ENCODE measurements around the gene UBL3. TPM values are rescaled to one million over a fixed set of nuclear protein-coding genes. Genes with fewer than 3 reads are reported as not detected.

UBL3 gene
- polyA plus RNA-seq, 1 donor (not counting 4 experiments of a cell fraction or from before 2014, with no cell fraction given), result 10.5 TPM

- H2AFZ ChIP-seq (ENCODE audit: control insufficient read depth, low read length), result no peak overlapping the region
- H3K4me3 ChIP-seq (ENCODE audit: control insufficient read depth in 2 of 3, extremely low read depth in 1 of 3, insufficient read depth in 2 of 3, low read depth in 1 of 3, low read length in 3 of 3), result no peak overlapping the region
- H3K36me3 ChIP-seq (ENCODE audit: control insufficient read depth in 2 of 2, extremely low read depth in 1 of 2, insufficient read depth in 2 of 2, low read length in 2 of 2), result no peaks in the 10 kb centered on the region
- H3K9me3 ChIP-seq (ENCODE audit: control insufficient read depth, low read depth, low read length), result no peaks in the 10 kb centered on the region
- H3K27ac ChIP-seq (ENCODE audit: control insufficient read depth, insufficient read depth, low read length), result no peak overlapping the region
- no peaks in the 10 kb centered on the region for H4K20me1 ChIP-seq (ENCODE audit: control insufficient read depth, extremely low read depth, insufficient read depth, low read length)
- no peak overlapping the region for H3K4me2 ChIP-seq (ENCODE audit: control insufficient read depth, extremely low read depth, insufficient read depth, low read depth, low read length)
- H3K9me1 ChIP-seq (ENCODE audit: control insufficient read depth, extremely low read depth, insufficient read depth, low read length), result no peaks in the 10 kb centered on the region
- no peak for TF ChIP-seq EZH2 (IDR thresholded peaks at IDR 0.05; ENCODE audit: low read length)
- TF ChIP-seq, protein P1, sequence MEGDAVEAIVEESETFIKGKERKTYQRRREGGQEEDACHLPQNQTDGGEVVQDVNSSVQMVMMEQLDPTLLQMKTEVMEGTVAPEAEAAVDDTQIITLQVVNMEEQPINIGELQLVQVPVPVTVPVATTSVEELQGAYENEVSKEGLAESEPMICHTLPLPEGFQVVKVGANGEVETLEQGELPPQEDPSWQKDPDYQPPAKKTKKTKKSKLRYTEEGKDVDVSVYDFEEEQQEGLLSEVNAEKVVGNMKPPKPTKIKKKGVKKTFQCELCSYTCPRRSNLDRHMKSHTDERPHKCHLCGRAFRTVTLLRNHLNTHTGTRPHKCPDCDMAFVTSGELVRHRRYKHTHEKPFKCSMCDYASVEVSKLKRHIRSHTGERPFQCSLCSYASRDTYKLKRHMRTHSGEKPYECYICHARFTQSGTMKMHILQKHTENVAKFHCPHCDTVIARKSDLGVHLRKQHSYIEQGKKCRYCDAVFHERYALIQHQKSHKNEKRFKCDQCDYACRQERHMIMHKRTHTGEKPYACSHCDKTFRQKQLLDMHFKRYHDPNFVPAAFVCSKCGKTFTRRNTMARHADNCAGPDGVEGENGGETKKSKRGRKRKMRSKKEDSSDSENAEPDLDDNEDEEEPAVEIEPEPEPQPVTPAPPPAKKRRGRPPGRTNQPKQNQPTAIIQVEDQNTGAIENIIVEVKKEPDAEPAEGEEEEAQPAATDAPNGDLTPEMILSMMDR (optimal IDR thresholded peaks at IDR 0.05 in 1 of 3, IDR thresholded peaks at IDR 0.05 in 1 of 3, conservative IDR thresholded peaks at IDR 0.05 in 1 of 3; ENCODE audit: extremely low read depth in 1 of 3, insufficient read depth in 2 of 3, low read length in 3 of 3), result peak in 1 of 3 experiments; percentile 8
- FAIRE-seq (no peak), DNase-seq (ENCODE audit: low read depth, low spot score) (no peak)
- dilution Hi-C loops (cut with MboI; ENCODE audit: extremely low pct_ligation_motif_present, low sequenced_read_pairs), result no loop called here
- no peaks in the 10 kb centered on the region for H3K79me2 ChIP-seq (ENCODE audit: control insufficient read depth, insufficient read depth, low read length)
- H3K27me3 ChIP-seq (ENCODE audit: control insufficient read depth, extremely low read depth, insufficient read depth, low read length), result no peaks in the 10 kb centered on the region
- H3K9ac ChIP-seq (ENCODE audit: control insufficient read depth, extremely low read depth, insufficient read depth, low read length), result no peak overlapping the region
- H3K4me1 ChIP-seq (ENCODE audit: control insufficient read depth, extremely low read depth, insufficient read depth, low read length), result peaks cover 13% of the 10 kb centered on the region
Observed at GRCh38 chr13:29761815-29762214, 88.6 kb downstream of the UBL3 start.

DNA sequence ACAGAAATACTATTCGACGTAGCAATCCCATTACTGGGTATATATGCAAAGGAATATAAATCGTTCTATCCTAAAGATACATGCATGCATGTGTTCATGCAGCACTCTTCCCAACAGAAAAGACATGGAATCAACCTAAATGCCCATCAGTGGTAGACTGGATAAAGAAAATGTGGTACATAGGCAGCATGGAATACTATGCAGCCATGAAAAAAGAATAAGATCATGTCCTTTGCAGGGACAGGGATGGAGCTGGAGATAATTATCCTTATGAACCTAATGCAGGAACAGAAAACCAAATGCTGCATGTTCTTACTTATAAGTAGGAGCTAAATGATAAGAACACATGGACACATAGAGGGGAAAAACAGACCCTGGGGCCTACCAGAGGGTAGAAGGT lies 89.3 kb downstream of the UBL3 start:
- no peak overlapping the region for H3K4me2 ChIP-seq (ENCODE audit: control insufficient read depth, extremely low read depth, insufficient read depth, low read depth, low read length)
- H3K36me3 ChIP-seq (ENCODE audit: control insufficient read depth in 2 of 2, extremely low read depth in 1 of 2, insufficient read depth in 2 of 2, low read length in 2 of 2), result no peaks in the 10 kb centered on the region
- no peaks in the 10 kb centered on the region for H3K27me3 ChIP-seq (ENCODE audit: control insufficient read depth, extremely low read depth, insufficient read depth, low read length)
- H3K9ac ChIP-seq (ENCODE audit: control insufficient read depth, extremely low read depth, insufficient read depth, low read length), result no peak overlapping the region
- H2AFZ ChIP-seq (ENCODE audit: control insufficient read depth, low read length), result no peak overlapping the region
- H3K9me1 ChIP-seq (ENCODE audit: control insufficient read depth, extremely low read depth, insufficient read depth, low read length), result no peaks in the 10 kb centered on the region
- no peak overlapping the region for H3K27ac ChIP-seq (ENCODE audit: control insufficient read depth, insufficient read depth, low read length)
- H3K79me2 ChIP-seq (ENCODE audit: control insufficient read depth, insufficient read depth, low read length), result no peaks in the 10 kb centered on the region
- H3K4me3 ChIP-seq (ENCODE audit: control insufficient read depth in 2 of 3, extremely low read depth in 1 of 3, insufficient read depth in 2 of 3, low read depth in 1 of 3, low read length in 3 of 3), result no peak overlapping the region
- H3K4me1 ChIP-seq (ENCODE audit: control insufficient read depth, extremely low read depth, insufficient read depth, low read length), result peaks cover 13% of the 10 kb centered on the region
- no peak for TF ChIP-seq EZH2 (IDR thresholded peaks at IDR 0.05; ENCODE audit: low read length)
- TF ChIP-seq, protein P1 (optimal IDR thresholded peaks at IDR 0.05 in 1 of 3, IDR thresholded peaks at IDR 0.05 in 1 of 3, conservative IDR thresholded peaks at IDR 0.05 in 1 of 3; ENCODE audit: extremely low read depth in 1 of 3, insufficient read depth in 2 of 3, low read length in 3 of 3), result no peak
- H3K9me3 ChIP-seq (ENCODE audit: control insufficient read depth, low read depth, low read length), result no peaks in the 10 kb centered on the region
- dilution Hi-C loops (cut with MboI; ENCODE audit: extremely low pct_ligation_motif_present, low sequenced_read_pairs), result no loop called here
- no peaks in the 10 kb centered on the region for H4K20me1 ChIP-seq (ENCODE audit: control insufficient read depth, extremely low read depth, insufficient read depth, low read length)
- FAIRE-seq (no peak), DNase-seq (ENCODE audit: low read depth, low spot score) (no peak)
